ENCODE results near the gene GJB5. TPM values are rescaled to one million over a fixed set of nuclear protein-coding genes. Genes with fewer than 3 reads are reported as not detected.
A peak's percentile ranks its signal among the peaks of the same experiment; 100 is the strongest.

Gene GJB5
- total and polyA plus RNA-seq, 2 of the 8 experiments (the other 6 are each of a cell fraction or from before 2014, with no cell fraction given), result 0.86 to 3.1 TPM

DNA sequence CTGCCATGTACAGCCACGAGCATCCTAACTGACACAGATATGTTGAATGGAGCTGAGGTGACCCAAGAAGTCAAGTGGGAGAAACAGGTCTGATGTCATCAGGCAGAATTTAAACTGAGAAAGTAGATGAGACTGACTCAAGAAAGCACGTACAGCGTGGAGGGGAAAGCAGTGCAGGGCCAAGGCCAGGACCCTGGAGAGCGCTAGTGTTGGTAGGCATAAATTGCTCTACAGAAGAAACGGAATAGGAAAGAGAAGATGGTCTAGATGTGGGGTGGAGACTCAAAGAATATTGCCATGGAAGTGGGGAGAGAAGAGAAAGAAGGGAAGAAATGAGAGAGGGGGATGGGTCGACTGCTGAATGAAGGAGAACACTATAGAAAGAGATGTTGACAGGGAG is 45.3 kb upstream of the GJB5 start:
- peak in 1 of 2 experiments; percentile 50 for DNase-seq (ENCODE audit: low read depth in 1 of 2, low spot score in 2 of 2)
- Histone ChIP-seq H3K56ac (replicated peaks; ENCODE audit: insufficient read length, low read depth, low read length) (no peak overlapping the region), H3K79me1 (ENCODE audit: low read depth, low read length) (no peaks in the 10 kb centered on the region), H3K18ac (ENCODE audit: extremely low read depth, low read length) (no peak overlapping the region), H3K79me2 (ENCODE audit: control insufficient read depth in 1 of 2, insufficient read depth in 2 of 2, low read length in 2 of 2) (no peaks in the 10 kb centered on the region), H2BK15ac (ENCODE audit: low read length) (no peak overlapping the region), H3K4me2 (ENCODE audit: insufficient read depth in 1 of 2, low read depth in 2 of 2, low read length in 2 of 2) (no peak overlapping the region), H3K4ac (replicated peaks; ENCODE audit: insufficient read length, low read depth, low read length) (no peak overlapping the region), H2BK12ac (ENCODE audit: low read depth, low read length) (no peak overlapping the region), H2AK5ac (ENCODE audit: low read depth, low read length) (no peak overlapping the region), H4K20me1 (replicated peaks in 1 of 2; ENCODE audit: control insufficient read depth in 1 of 2, insufficient read depth in 2 of 2, low read length in 2 of 2) (no peaks in the 10 kb centered on the region), H3K4me1 (replicated peaks in 1 of 4; ENCODE audit: control insufficient read depth in 3 of 4, insufficient read depth in 4 of 4, low read length in 3 of 4) (no peaks in the 10 kb centered on the region), H2BK20ac (ENCODE audit: low read length) (no peak overlapping the region), H3K27ac (ENCODE audit: low read depth, low read length) (no peak overlapping the region), H3K14ac (ENCODE audit: insufficient read length) (no peak overlapping the region), H3K23me2 (ENCODE audit: low read depth, low read length) (no peaks in the 10 kb centered on the region; the same call in 1 of the 2 replicates), H3K23ac (ENCODE audit: insufficient read length) (no peak overlapping the region), H3K36me3 (ENCODE audit: control insufficient read depth in 2 of 4, insufficient read depth in 4 of 4, low read length in 3 of 4) (no peaks in the 10 kb centered on the region), H4K91ac (replicated peaks; ENCODE audit: insufficient read length, low read length) (no peak overlapping the region), H3K9ac (replicated peaks in 1 of 4; ENCODE audit: extremely low read depth in 1 of 4, low read depth in 3 of 4, low read length in 3 of 4) (no peak overlapping the region), H4K5ac (ENCODE audit: insufficient read length, low read depth, low read length) (no peak overlapping the region), H4K8ac (ENCODE audit: extremely low read depth, insufficient read depth, low read length) (no peak overlapping the region), H2BK5ac (ENCODE audit: low read depth, low read length) (no peak overlapping the region), H2BK120ac (replicated peaks; ENCODE audit: low read depth, low read length) (no peak overlapping the region), H2AFZ (ENCODE audit: low read length) (no peak overlapping the region), H3K27me3 (replicated peaks in 1 of 4; ENCODE audit: control insufficient read depth in 3 of 4, extremely low read depth in 1 of 4, insufficient read depth in 3 of 4, low read length in 3 of 4) (no peaks in the 10 kb centered on the region; a peak in 2 of 7 replicates), H3K9me3 (ENCODE audit: insufficient read depth in 2 of 2, low read depth in 1 of 2, low read length in 1 of 2) (no peaks in the 10 kb centered on the region), H3K4me3 (ENCODE audit: extremely low read depth in 1 of 4, insufficient read depth in 2 of 4, low read depth in 3 of 4, low read length in 4 of 4) (no peak overlapping the region)
- ChIA-PET POLR2A (ENCODE audit: partially characterized antibody) (interaction anchor here (0.8 kb wide), 1 partner anchor 9 kb away, joined by 3 read pairs; no protein-coding TSS in a partner anchor), CTCF (ENCODE audit: partially characterized antibody) (interaction anchor here (1.0 to 1.7 kb wide), 2 partner anchors 33 to 112 kb away, joined by 3 to 5 read pairs; no protein-coding TSS in a partner anchor)
- FAIRE-seq, result no peak
- WGBS, 2 experiments (ENCODE audit: extremely low coverage in 1 of 2, insufficient coverage in 1 of 2, insufficient read length in 1 of 2, insufficient replicate concordance in 2 of 2, low coverage in 1 of 2, low lambda C conversion rate in 2 of 2, missing lambda C conversion rate in 1 of 2), result 78% methylated on average over 6 of the region's 6 CpGs; no CpG with 5 or more reads in 1 of the 2 experiments
- TF ChIP-seq TBP (IDR thresholded peaks at IDR 0.05; ENCODE audit: low read depth, low read length) (no peak), RNF2 (IDR thresholded peaks at IDR 0.05; ENCODE audit: borderline replicate concordance, low read depth, low read length, missing control alignments, poor library complexity, severe bottlenecking) (no peak), NRF1 (IDR thresholded peaks at IDR 0.05; ENCODE audit: low read depth, low read length) (no peak), PHF8 (conservative IDR thresholded peaks at IDR 0.05; ENCODE audit: low read depth, low read length) (no peak), BACH1 (IDR thresholded peaks at IDR 0.05; ENCODE audit: low read length) (no peak), CEBPB (IDR thresholded peaks at IDR 0.05; ENCODE audit: low read depth, low read length) (no peak), POLR2AphosphoS5 (IDR thresholded peaks at IDR 0.05; ENCODE audit: low read depth, low read length) (no peak), EP300 (IDR thresholded peaks at IDR 0.05; ENCODE audit: borderline replicate concordance in 1 of 2, low read depth in 2 of 2, low read length in 2 of 2) (no peak), CREB1 (IDR thresholded peaks at IDR 0.05) (no peak), SUZ12 (IDR thresholded peaks at IDR 0.05; ENCODE audit: low read length) (no peak), TCF12 (IDR thresholded peaks at IDR 0.05; ENCODE audit: low read depth, low read length) (no peak), BRCA1 (IDR thresholded peaks at IDR 0.05; ENCODE audit: low read depth, low read length) (no peak), FOSL1 (IDR thresholded peaks at IDR 0.05; ENCODE audit: insufficient read depth, low read depth, low read length) (no peak)
- TF ChIP-seq, protein P1, sequence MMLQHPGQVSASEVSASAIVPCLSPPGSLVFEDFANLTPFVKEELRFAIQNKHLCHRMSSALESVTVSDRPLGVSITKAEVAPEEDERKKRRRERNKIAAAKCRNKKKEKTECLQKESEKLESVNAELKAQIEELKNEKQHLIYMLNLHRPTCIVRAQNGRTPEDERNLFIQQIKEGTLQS (IDR thresholded peaks at IDR 0.05; ENCODE audit: insufficient read depth, low read depth, low read length), result no peak

Data from H1 (cell line).